ENCODE results near the gene APBA1.
"Not testable (repeated sequence)": the region's sequence is repeated elsewhere in the genome, so short reads cannot be mapped to it uniquely, and the experiment has no call there.

The APBA1 gene

DNA sequence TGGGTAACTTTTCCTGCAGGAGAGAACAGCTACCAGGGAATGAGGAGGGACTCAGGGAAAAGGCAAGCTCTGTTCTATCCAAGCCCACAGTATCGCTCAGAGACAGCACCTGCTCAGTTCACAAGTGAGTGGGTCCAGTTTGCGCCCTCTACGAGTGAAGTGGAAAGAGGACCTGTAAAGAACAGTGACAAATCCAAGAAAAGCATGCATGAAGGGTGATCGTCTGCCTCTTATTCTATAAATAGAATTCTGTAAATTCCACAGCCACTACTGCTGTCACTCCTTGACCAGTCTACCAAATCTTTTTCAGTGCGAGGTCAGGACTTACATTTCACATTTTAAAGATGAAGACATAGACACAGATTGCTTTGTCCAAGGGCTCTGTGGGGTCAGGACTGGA lies 229.7 kb downstream of the APBA1 start:
- DNase-seq (ENCODE audit: low read depth): no peak

GRCh38 chr9:69440254-69440955 lies 231.8 kb downstream of the APBA1 start:
- not testable (repeated sequence) for DNase-seq (ENCODE audit: low read depth)

- not testable (repeated sequence) for DNase-seq (ENCODE audit: low read depth)
Observed at GRCh38 chr9:69439654-69440053, 232.5 kb downstream of the APBA1 start.

GRCh38 chr9:69433968-69434367 lies 238.2 kb downstream of the APBA1 start:
- DNase-seq (ENCODE audit: low read depth): no peak

GRCh38 chr9:69433392-69433791 lies 238.8 kb downstream of the APBA1 start:
- DNase-seq (ENCODE audit: low read depth): no peak

GRCh38 chr9:69432623-69433022 lies 239.5 kb downstream of the APBA1 start:
- DNase-seq (ENCODE audit: low read depth): no peak

GRCh38 chr9:69431777-69432176 lies 240.4 kb downstream of the APBA1 start:
- DNase-seq (ENCODE audit: low read depth): no peak

- no peak for DNase-seq (ENCODE audit: low read depth)
Observed at GRCh38 chr9:69431203-69431602, 241.0 kb downstream of the APBA1 start.

DNA sequence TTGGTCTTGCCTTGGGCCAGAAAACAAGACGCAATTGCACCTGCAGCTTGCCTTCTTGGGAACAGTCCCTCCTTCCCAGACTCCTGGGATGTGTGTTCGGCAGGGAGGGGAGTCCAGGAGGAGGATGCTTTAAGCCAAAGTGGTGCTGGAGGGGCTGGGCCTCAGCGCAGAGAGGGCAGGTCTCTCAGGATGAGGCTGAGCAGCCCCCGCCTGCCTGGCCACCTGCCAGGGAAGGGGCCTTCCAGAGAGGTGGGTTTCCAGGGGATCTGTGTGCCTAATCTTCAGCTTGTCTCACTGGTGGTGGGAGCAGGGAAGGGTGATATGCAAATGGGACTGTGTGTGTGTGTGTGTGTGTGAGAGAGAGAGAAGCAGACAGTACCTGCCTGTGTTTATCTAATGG lies 242.0 kb downstream of the APBA1 start:
- no peak for DNase-seq (ENCODE audit: low read depth)

DNA sequence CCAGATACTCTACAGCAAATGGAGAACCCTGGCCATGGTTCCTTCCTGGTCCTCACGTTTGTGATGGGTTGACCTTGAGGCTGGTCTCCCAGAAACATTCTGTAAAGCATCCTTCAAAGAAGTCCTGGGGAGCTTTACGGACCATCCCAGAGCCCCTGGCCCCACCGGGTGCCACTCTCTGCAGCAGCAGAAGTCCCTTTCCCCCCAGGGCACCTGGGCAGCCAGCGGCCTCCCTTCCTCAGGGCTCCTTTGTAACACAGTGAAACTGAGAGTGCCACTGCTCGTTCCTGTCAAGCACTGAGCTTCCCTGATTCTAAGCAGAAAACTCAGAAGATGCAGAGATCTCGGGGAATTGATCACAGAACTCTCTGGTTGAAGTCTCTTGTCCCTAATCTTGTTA lies 242.9 kb downstream of the APBA1 start:
- no peak for DNase-seq (ENCODE audit: low read depth)

- no peak for DNase-seq (ENCODE audit: low read depth)
Observed at GRCh38 chr9:69428017-69428785, 244.0 kb downstream of the APBA1 start.

DNA sequence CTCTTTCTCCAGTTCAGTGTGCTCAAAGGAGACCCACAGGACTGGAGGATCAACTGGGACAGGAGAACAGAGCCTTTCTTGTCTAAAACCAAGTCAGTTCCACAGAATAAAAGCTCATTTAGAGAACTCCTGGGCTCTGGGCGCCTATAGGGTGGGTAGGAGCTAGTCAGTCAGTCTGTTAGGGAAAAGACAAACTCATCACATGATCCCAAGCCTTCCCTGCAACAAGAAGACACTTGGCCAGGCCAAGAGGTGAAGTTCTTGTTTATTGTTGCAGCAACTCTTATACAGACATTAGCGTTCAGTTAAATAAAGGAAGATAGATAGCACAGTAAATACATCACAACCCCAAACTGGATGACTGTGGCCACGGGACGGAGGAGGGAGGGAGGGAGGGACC lies 244.9 kb downstream of the APBA1 start:
- no peak for DNase-seq (ENCODE audit: low read depth)

- no peak for DNase-seq (ENCODE audit: low read depth)
Observed at GRCh38 chr9:69425136-69425801, 246.9 kb downstream of the APBA1 start.

DNA sequence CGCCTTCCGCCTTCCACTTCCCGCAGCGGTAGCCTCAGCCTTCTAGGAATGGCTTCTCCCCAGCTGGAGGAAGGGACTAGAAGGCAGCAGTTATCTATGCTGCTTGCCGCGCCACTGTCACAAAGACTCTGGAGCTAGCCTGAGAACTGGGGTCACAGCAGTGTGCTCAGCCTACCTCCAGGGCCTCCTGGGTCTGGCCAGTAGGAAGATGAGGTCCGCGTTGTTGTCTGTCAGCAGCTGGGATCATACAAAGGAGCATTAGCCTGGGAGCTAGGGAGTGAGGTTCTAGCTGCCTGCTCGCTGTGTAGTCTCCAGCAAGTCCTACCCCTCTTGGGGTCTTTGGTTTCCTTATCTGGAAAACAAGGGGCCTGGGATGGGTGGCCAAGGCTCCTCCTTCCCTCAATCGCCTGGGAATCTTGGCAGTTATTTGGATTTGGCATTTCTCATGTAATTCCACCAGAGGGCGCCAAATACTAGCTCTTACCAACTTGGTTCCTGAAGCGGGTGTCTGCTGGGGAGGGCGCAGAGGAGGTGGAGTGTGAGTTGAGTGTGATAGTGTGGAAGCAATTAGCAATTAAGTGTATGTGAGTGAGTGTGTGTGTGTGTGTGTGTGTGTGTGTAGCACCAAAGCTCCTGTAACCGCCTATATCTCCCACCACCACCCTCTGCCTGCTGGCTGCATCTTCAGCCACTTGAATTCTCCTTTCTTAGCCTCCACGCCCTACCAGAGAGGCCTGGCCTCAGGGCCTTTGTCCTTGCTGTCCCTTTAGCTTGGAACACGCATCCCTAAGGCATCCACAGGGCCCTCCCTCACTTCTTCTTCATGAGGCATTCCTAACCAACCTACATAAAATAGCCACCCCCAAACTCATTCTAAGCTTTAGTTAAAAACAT lies 250.0 kb downstream of the APBA1 start:
- DNase-seq (ENCODE audit: low read depth): peak; percentile 33

- no peak for DNase-seq (ENCODE audit: low read depth)
Observed at GRCh38 chr9:69420611-69421270, 251.4 kb downstream of the APBA1 start.

DNA sequence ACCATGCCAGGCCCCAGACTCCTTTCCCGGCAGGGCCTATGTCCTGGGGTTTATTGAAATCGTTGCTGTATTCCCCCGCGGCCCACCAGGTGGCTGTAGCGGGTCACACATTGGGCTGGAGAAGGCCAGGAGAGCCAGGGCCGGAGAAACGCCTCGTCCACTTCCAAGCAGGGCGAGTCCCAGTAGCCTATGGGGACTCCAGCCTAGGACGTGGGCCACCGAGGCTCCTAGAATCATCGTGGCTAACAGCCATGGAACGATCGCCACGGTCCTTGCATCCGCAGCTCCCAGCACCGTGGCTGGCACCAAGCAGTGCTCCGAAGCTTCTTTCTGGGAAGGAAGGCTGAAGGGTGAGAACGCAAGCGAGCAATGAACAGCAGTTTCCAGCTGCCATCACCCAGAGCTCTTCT lies 259.4 kb downstream of the APBA1 start:
- peak; percentile 41 for DNase-seq (ENCODE audit: low read depth)

DNA sequence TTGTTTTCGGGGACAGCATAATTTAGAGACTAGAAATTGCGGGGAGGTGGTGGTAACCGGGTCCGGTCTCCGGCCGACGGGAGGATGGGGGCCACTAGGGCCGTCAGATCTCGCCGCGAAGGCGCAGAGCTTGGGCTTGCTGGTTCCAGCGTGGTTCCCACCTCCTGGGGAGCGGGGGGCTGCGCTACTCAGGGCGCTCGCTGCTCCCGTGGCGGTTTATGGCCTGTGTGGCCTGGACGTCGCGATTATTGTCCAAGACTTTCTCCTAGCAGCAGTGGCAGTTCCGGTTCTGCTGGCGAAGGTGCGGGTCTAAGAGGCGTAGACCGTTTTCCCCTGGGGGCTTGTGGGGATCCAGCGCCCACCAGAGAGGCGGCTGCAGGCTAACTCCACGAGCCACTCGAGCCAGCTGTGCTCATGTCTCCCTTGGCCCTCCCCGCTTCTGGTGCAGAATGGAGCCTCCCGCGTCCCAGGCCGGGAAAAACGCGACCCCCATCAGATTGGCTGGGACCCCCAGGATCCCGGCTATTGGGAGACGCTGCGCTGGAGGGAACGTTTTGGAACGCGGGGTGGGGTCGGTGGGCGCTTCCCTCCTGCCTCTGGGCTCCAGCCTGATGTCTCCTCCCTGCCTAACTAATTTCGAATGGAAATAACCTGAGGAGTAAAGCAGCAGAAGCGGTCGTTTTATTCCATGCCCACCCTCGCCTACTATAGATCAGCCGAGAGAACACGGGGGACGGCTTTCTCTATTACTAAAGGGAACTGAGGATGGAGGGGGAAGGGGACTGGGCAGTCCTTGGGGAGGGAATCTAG lies 260.0 kb downstream of the APBA1 start:
- no peak for DNase-seq (ENCODE audit: low read depth)

GRCh38 chr9:69411246-69411645 lies 260.9 kb downstream of the APBA1 start:
- DNase-seq (ENCODE audit: low read depth): no peak

GRCh38 chr9:69409936-69410335 lies 262.2 kb downstream of the APBA1 start:
- not testable (repeated sequence) for DNase-seq (ENCODE audit: low read depth)

DNA sequence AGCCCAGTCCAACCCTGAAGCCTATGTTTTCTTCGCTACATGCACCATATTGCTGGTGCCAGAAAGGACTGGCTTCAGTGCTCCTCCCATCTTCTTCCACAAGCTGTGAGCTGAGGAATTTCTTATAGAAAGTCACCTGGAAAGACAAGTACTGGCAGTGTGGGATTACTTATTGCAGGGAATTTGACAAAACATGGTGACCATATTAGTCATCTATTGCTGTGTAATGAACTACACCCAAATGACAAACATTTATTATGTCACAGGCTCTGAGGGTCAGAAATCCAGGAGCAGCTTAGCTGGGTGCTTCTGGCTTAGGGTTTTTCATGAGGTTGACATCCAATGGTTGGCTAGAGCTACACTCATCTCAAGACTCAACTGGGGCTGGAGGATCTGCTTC lies 271.7 kb downstream of the APBA1 start:
- DNase-seq (ENCODE audit: low read depth): no peak

All from amniotic epithelial cell (primary cell).